HEK293T (cell line): ENCODE results near the gene PDSS2.

Source experiments
- CTCF ChIA-PET: fragments of 350-600 bp; formaldehyde crosslinking; extraction: SDS; loops from one replicate; lab custom pipeline; 2021; ENCODE audit warnings: antibody characterized with exemption, inconsistent platforms; lab: Yijun Ruan, JAX
- POLR2A ChIA-PET: fragments of 350-600 bp; formaldehyde crosslinking; extraction: SDS; loops from one replicate; lab custom pipeline; 2020; ENCODE audit warnings: antibody characterized with exemption, inconsistent platforms; lab: Yijun Ruan, JAX
- DNase-seq: peaks from one replicate; pipeline ENCODE4 v3.0.0; 2012; ENCODE audit warnings: mixed read lengths; ENCODE audit errors: extremely low spot score
- ARNT ChIP-seq: fragments of 450-650 bp; IDR thresholded peaks from 2 replicates; pipeline ENCODE4 v1.6.1; 2017; ENCODE audit warnings: mild to moderate bottlenecking
- BHLHE40 ChIP-seq: fragments of 450-650 bp; IDR thresholded peaks from 2 replicates; pipeline ENCODE4 v1.6.1; 2016; ENCODE audit warnings: mild to moderate bottlenecking, moderate library complexity, borderline replicate concordance
- CTBP1 ChIP-seq: fragments of 450-650 bp; IDR thresholded peaks from 2 replicates; pipeline ENCODE4 v1.6.1; 2016; ENCODE audit warnings: borderline replicate concordance
- ELF4 ChIP-seq: fragments of 450-650 bp; IDR thresholded peaks from 2 replicates; pipeline ENCODE4 v1.6.1; 2017; ENCODE audit warnings: antibody characterized with exemption
- FOXA1 ChIP-seq: fragments of 450-650 bp; IDR thresholded peaks from 2 replicates; pipeline ENCODE4 v1.6.1; 2016; ENCODE audit warnings: mild to moderate bottlenecking
- FOXK2 ChIP-seq: fragments of 450-650 bp; IDR thresholded peaks from 2 replicates; pipeline ENCODE4 v1.6.1; 2016; ENCODE audit warnings: mild to moderate bottlenecking
- FOXM1 ChIP-seq: fragments of 450-650 bp; IDR thresholded peaks from 2 replicates; pipeline ENCODE4 v1.6.1; 2017; ENCODE audit warnings: mild to moderate bottlenecking, borderline replicate concordance
- HDGF ChIP-seq: fragments of 450-650 bp; IDR thresholded peaks from 2 replicates; pipeline ENCODE4 v1.6.1; 2017; ENCODE audit warnings: antibody characterized with exemption, borderline replicate concordance
- L3MBTL2 ChIP-seq: fragments of 450-650 bp; conservative IDR thresholded peaks from 2 replicates; pipeline ENCODE4 v1.6.1; 2016; ENCODE audit warnings: mild to moderate bottlenecking
- LEF1 ChIP-seq: fragments of 450-650 bp; IDR thresholded peaks from 2 replicates; pipeline ENCODE4 v1.6.1; 2017; ENCODE audit warnings: mild to moderate bottlenecking, borderline replicate concordance
- NFRKB ChIP-seq: fragments of 450-650 bp; IDR thresholded peaks from 2 replicates; pipeline ENCODE4 v1.6.1; 2016; ENCODE audit warnings: mild to moderate bottlenecking, moderate library complexity
- PKNOX1 ChIP-seq: fragments of 450-650 bp; IDR thresholded peaks from 2 replicates; pipeline ENCODE4 v1.6.1; 2016
- SP1 ChIP-seq: fragments of 450-650 bp; IDR thresholded peaks from 2 replicates; pipeline ENCODE4 v1.6.1; 2017
- SUZ12 ChIP-seq: fragments of 450-650 bp; IDR thresholded peaks from 2 replicates; pipeline ENCODE4 v1.6.1; 2016; ENCODE audit warnings: mild to moderate bottlenecking
- TARDBP ChIP-seq: fragments of 450-650 bp; IDR thresholded peaks from 2 replicates; pipeline ENCODE4 v1.6.1; 2016
- ZNF384 ChIP-seq: fragments of 450-650 bp; IDR thresholded peaks from 2 replicates; pipeline ENCODE4 v1.6.1; 2016

The PDSS2 gene

DNA sequence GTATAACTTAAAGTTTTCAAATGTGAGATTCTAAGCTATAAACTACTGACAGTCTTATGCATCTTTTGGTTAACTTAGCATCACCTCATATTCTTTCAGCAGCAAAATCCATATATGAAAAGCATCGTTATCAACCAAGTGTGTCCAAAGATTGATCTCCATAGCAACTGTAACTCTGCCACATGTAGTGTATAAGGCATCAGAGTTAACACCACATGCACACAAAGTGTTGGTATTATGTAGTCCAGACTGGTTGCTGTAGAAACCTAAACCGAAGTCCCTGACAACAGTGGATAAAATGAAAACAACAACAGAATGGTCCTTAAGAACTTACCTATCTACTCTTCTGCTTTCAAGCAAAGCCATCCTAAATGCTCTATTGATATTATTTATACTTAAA is 39.6 kb downstream of the PDSS2 start:
- TF ChIP-seq BHLHE40: no peak
- TF ChIP-seq L3MBTL2: no peak
- no peak for TF ChIP-seq FOXK2
- no peak for TF ChIP-seq SUZ12
- no peak for TF ChIP-seq HDGF
- TF ChIP-seq ARNT: no peak
- no peak for TF ChIP-seq FOXA1
- no peak for TF ChIP-seq CTBP1
- no peak for TF ChIP-seq ELF4
- no peak for TF ChIP-seq SP1
- no peak for TF ChIP-seq FOXM1
- no peak for TF ChIP-seq ZNF384
- TF ChIP-seq PKNOX1: no peak
- TF ChIP-seq NFRKB: no peak
- no peak for TF ChIP-seq TARDBP
- no peak for TF ChIP-seq LEF1
- POLR2A ChIA-PET: interaction anchor here (1.2 kb wide), 1 partner anchor 39 kb away, joined by 3 read pairs; no protein-coding TSS in a partner anchor
- CTCF ChIA-PET: no interaction called here
- DNase-seq: no peak

DNA sequence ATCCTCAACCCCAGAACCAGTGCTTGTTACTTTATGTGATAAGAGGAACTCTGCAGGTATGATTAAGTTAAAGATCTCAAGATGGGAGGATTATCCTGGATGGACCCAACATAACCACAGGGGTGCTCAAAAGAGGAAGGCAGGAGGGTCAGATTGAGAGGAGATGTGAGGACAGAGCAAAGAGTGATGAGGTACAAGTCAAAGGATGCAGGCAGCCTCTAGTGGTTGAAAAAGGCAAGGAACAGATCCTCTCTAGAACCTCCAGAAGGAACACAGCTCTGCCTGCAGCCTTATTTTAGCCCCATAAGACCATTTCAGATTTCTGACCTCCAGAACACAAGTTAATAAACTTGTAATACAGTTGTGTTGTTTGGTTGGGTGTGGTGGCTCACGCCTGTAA is 41.2 kb downstream of the PDSS2 start:
- DNase-seq: peak; percentile 30
- ChIA-PET CTCF (interaction anchor here (0.9 kb wide), 1 partner anchor 9 kb away, joined by 3 read pairs; no protein-coding TSS in a partner anchor), POLR2A (no interaction called here)
- TF ChIP-seq FOXM1 (no peak), PKNOX1 (no peak), TARDBP (no peak), FOXA1 (no peak), ARNT (no peak), L3MBTL2 (no peak), CTBP1 (no peak), ELF4 (no peak), FOXK2 (no peak)

- no peak for DNase-seq
- CTCF ChIA-PET: interaction anchor here (0.6 to 1.2 kb wide), 2 partner anchors 98 to 1187 kb away, joined by 3 read pairs; no protein-coding TSS in a partner anchor
- POLR2A ChIA-PET: no interaction called here
- TF ChIP-seq LEF1: no peak
- no peak for TF ChIP-seq BHLHE40
- TF ChIP-seq TARDBP: no peak
- no peak for TF ChIP-seq PKNOX1
- no peak for TF ChIP-seq ELF4
- no peak for TF ChIP-seq HDGF
- TF ChIP-seq SP1: no peak
- no peak for TF ChIP-seq NFRKB
- TF ChIP-seq L3MBTL2: no peak
- no peak for TF ChIP-seq FOXA1
- TF ChIP-seq SUZ12: no peak
- TF ChIP-seq FOXM1: no peak
- no peak for TF ChIP-seq CTBP1
- no peak for TF ChIP-seq ARNT
- TF ChIP-seq FOXK2: no peak
- no peak for TF ChIP-seq ZNF384
Measured at GRCh38 chr6:107416145-107416544, 43.2 kb downstream of the PDSS2 start.

DNA sequence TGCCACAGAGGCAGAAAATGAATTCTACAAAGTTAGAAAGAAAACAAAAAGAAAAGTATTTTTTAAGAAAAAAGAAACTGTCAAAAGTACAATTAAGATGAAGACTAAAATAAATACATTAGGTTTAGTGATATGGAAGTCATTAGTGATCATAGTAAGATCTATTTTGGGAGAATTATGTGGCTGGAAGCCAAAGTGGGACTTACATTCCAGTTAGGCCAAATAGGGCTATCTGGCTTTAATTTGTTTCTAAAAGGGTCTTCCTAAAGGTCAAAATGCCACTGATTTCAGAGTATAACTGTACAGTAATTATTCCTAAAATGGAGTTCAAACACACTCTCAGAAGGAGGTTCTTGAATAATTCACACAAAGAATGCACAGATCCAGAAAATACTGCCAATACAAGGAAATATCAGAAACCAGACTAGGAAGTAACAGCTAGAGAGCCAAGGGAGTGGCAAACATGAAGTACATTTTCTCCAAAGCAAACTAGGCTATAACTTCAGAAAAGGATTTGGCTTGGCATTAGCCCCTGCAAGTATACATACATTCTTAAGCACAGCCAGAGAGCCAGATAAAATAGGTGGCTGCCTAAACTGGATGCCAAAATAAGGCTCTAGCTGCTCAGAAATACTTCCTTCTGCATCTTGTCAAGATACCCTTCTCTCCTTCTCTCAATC is 45.3 kb downstream of the PDSS2 start:
- POLR2A ChIA-PET: no interaction called here
- TF ChIP-seq ARNT (no peak), FOXK2 (no peak), ZNF384 (no peak), PKNOX1 (no peak), BHLHE40 (no peak), SUZ12 (no peak), TARDBP (no peak), FOXA1 (no peak), CTBP1 (no peak), SP1 (no peak), HDGF (no peak), NFRKB (no peak), ELF4 (no peak)
- no peak for DNase-seq
- CTCF ChIA-PET: interaction anchor here (0.8 kb wide), 1 partner anchor 163 kb away, joined by 3 read pairs; no protein-coding TSS in a partner anchor

- ChIA-PET POLR2A (no interaction called here), CTCF (no interaction called here)
- TF ChIP-seq SP1 (no peak), BHLHE40 (no peak), SUZ12 (no peak), LEF1 (no peak), PKNOX1 (no peak), L3MBTL2 (no peak), TARDBP (no peak), NFRKB (no peak), FOXM1 (no peak), HDGF (no peak), CTBP1 (no peak), ARNT (no peak), FOXA1 (no peak), FOXK2 (no peak), ZNF384 (no peak), ELF4 (no peak)
- no peak for DNase-seq
Measured at GRCh38 chr6:107411161-107411560, 48.2 kb downstream of the PDSS2 start.
